Activated CD8-positive, alpha-beta memory T cell treated with anti-CD3 and anti-CD28 coated beads, Interleukin-2, amount 50 U/mL, for 24 hours (primary cell): Measurements from ENCODE around the gene OR10A4.
"Not testable (repeated sequence)": the region's sequence is repeated elsewhere in the genome, so short reads cannot be mapped to it uniquely, and the experiment has no call there.

Experiments used
- DNase-seq: peaks from one replicate; pipeline ENCODE4 v3.0.0-alpha.2; 2020; ENCODE audit errors: extremely low read depth

Gene OR10A4

DNA sequence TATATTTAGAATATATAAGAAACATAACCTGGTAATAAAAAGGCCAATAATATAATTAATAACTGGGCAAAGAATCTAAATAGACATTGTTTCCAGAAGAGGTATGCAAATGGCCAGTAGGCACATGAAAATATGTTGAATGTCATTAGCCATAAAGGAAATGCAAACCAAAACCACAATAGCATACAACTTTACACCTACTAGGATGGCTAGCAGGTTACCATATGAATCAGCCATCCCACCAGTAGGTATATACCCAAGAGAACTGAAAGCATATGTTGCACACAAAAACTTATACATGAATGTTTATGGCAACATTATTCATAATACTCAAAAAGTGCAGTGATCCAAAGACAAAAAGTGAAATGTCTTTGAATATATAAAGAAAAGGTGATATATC is 18.6 kb downstream of the OR10A4 start:
- DNase-seq: no peak

DNA sequence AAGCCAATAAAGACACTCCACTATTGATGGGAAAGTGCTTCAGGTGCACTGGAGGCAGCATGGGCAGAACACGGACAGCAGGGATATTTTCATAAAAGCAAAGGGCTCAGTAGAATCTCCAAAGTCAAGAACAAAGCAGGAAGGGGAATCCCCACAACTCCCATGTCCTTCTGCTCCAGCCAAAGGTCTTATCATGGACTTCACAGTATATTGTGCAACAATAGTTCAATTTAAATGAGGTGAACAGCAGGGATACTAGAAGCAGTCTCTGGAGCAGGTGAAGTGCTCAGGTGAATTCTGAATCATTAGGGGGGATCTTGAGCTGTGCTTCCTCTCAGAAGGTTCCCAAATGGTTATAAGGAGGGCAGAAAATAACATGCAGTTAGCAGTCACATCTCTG is 22.5 kb downstream of the OR10A4 start:
- DNase-seq: no peak

DNA sequence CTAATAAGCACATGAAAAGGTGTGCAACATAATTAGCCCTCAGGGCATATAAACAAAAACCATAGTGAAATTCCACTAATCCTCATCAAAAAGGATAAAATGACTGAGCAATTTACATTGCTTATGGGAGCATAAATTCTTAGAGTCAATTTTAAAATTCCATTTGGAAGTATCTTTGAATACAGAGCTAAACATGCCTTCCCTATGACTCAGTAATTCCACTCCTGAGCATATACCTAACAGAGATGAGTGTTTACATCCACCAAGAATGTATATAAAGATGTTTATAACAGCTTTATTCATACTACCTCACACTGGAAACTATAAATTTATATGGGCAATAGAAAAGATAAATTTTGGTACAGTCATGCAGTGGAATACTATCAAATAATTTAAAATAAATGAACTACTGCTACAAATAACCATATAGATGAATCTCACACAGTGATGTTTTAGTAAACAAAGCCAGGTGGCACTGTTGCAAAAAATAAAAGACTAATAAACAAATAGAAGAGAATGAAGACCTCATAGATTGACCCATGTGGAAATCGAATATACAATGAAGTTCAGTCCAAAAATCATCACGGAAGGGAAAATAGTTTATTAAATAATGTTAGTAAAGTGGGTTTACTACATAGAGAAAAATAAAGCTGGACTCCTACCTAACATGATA is 24.0 kb downstream of the OR10A4 start:
- DNase-seq: no peak

DNA sequence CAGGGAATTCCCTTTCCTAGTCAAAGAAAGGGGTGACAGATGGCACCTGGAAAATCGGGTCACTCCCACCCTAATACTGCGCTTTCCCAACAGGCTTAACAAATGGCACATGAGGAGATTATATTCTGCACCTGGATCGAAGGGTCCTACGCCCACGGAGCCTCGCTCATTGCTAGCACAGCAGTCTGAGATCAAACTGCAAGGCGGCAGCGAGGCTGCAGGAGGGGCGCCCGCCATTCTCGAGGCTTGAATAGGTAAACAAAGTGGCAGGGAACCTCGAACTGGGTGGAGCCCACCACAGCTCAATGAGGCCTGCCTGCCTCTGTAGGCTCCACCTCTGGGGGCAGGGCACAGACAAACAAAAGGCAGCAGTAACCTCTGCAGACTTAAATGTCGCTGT is 28.4 kb downstream of the OR10A4 start:
- DNase-seq: not testable (repeated sequence)

DNA sequence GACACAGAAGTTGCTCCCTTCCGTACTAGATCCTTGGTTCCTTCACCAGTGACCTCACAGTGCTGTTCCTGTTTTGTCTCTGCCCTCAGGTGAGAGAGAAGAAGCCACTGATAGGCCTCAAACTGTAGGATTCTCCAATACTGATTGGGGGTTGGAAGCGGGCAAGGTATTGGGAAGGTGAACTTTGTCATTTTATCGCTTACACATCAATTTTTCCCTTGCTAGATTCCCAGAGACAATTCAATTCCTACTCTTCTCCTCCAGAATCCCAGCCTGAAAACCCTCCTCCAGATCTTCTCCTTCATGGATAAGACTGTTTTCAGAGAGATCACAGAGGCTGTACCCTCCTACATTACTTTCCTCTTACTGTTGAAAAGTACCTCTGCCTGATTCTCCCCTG is 35.0 kb downstream of the OR10A4 start:
- DNase-seq: no peak

DNA sequence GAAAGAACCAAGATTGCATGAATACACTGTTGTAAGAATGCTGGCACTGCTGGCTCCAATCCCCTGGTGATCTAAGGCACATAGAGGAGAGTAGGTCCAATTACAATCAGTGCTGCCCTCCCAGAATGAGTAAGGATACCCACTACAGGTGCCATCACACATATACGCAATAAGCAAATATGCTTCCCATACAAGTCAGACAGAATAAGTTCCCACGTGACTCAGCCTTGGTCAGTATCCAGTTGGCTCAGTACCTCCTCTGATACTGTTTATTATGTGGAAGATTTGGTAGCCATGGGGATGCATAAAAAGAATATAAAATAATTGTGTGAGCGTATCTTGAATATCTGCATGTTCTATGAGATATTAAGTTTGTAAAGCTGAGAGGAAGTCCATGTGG is 35.5 kb downstream of the OR10A4 start:
- no peak for DNase-seq

DNA sequence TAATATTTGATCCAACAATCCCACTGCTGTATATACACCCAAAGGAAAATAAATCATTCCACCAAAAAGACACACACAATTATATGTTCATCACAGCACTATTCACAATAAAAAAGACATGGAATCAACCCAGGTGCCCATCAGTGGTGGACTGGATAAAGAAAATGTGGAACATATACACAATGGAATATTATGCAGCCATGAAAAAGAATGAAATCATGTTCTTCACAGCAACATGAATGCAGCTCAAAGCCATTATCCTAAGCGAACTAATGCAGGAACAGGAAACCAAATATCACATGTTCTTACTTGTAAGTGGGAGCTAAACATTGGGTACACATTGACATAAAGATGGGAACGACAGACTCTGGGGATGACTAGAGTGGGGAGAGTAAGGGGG is 43.3 kb downstream of the OR10A4 start:
- DNase-seq: no peak

DNA sequence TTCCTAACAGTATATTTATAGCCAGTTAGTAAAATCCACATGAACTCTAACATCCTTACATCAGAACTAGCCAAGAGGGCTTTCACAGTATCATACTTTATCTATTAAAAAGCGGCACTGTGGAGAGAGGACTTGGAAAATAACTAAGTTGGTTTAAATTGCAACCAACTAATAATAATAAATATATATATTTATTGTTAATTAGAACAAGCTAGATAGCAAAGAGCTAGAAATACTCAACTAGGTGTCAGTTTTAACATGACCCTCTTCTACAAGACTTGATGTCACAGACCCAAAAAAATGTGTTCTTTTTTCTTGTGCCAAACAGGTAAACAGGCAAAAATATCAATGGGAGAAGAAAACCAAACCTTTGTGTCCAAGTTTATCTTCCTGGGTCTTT is 44.3 kb downstream of the OR10A4 start, which contains the start of gene OR2D3:
Gene OR2D3 (plus strand): TSS at position 301 of the 400 bp plus-strand sequence. CDS start 0 bp downstream, at position 301.
- DNase-seq: no peak

DNA sequence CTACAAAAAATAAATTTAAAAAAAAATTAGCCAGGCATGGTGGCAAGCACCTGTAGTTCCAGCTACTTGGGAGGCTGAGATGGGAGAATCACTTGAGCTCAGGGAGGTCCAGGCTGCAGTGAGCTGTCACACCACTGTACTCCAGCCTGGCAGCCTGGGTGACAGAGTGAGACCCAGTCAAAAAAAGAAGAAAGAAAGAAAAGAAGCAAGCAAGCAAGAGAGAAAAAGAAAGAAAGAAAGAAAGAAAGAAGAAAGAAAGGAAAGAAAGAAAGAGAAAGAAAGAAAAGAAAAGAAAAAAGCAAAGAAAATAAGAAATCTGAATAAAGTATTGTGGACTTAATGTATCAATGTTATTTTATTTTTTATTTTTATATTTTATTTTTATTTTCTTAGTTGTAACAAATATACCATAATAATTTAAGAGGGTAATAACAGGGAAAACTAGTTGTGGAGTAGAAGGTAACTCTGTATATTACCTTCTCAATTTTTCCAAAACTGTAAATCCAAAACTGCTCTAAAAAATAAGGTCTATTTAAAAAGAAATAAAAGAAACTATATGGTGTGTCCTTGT is 48.7 kb downstream of the OR10A4 start:
- DNase-seq: no peak

DNA sequence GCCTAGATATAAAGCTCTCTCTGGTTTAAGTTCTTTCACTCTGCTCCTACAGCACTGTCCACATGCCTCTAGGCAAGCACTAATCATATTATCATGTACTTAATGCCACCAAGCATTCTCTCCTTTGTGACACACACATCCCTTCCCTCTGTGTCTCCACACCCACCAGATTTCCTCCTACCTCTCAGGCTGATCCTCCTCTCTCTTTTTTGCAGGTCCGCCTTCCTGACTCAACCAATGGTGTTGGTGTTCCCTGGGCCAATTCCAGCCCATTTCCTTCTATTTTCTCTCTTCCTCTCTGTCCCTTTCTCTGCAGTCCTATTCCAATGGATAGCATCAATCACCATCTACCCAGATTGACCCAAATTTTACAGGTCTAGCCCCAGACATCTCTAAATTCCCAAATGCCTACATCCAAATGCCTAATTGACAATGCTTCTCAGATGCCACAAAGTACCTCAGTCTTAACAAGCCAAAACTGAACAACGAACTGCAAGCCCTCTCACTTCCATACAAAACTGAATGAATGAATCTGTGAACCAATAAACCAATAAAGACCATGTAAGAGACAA is 49.3 kb downstream of the OR10A4 start:
- no peak for DNase-seq

DNA sequence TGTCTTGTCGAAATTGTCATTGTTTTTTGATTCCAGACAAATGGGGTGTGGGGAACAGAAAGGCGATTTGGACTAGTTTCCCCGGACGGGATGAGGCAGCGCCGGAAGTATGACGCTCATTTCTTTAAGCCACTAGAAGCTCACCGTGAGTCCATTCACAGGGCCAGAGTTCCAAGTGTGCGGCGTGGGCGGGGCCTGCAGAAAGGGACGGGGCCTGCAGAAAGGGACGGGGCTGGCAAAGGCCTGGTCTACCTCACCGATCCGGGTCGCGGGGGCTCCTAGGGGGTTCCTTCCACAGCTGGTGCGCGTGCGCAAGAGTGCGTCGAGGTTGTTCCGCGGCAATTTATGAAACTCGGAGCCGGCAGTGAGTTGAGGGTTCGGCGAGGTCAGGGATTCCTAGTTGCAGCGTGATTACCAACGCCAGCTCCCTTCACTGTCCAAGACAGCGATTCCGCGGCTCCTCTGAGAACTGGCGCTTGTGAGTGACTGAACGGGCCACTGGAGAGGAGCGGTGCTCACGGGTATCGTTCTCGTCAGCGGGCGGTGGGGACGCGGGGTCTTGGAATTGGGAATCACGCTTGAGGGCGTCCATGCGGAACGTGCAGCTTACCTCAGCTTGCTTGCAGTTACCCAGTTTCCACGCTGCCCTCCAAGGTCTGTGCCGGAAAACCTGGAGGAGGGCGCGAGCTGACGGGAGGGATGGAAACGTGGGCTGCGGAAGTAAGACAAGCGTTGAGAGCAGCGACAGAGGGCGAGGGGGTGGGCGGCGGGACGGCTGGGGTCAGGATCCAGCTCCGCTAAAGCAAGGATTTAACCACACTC is 50.0 kb downstream of the OR10A4 start, which contains the start of gene ZNF215:
Gene ZNF215 (plus strand): TSS at position 219 of the 822 bp plus-strand sequence. CDS start 5,847 bp downstream, outside the sequence.
- DNase-seq: no peak

DNA sequence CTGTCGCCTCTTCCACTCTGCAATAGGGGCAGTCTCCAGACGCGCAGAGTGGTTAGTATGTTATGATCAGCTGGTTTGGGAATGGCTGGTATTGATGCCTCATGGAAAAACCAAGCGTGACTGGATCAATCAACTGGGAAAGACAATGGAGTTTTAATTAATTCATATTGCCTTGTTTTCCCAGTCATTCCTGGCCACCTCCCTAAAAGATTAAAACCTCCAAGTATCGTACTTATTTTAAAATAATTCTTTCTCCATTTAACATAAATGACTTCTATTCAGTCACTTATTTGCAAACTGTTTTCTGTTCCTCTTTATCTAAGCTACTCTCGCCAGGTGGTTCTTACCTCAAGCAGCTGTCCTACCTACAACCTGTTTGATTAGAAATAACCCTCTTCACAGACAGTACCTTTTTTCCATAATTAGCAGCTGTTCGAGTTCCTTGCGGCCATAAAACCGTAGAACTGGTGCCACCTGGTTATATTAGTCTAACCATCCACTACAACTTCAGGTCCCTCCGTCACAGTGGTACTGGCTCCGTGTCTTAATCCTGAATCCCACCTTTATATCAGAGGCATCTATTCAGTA is 50.7 kb downstream of the OR10A4 start:
- DNase-seq: no peak
